ENCODE results near the gene TOPBP1. TPM values are rescaled to one million over a fixed set of nuclear protein-coding genes. Genes with fewer than 3 reads are reported as not detected.
A peak's percentile ranks its signal among the peaks of the same experiment; 100 is the strongest.

TOPBP1 gene
- total RNA-seq, 6 experiments from 2014 or later, result 5.3 to 20.6 (median 8.1) TPM

GRCh38 chr3:133570139-133570936 lies 91.4 kb downstream of the TOPBP1 start:
- Histone ChIP-seq H3K9me3 (no peaks in the 10 kb centered on the region), H3K27ac (no peak overlapping the region), H3K27me3 (no peaks in the 10 kb centered on the region), H3K4me3 (no peak overlapping the region), H3K4me1 (peaks cover 0 to 4% (median 1%) of the 10 kb centered on the region in 4 donors), H3K36me3 (peaks cover 0 to under 1% (median 0%) of the 10 kb centered on the region in 4 donors)
- DNase-seq, result no peak
- no peak for TF ChIP-seq POLR2A (IDR thresholded peaks at IDR 0.05)
- TF ChIP-seq, protein P1, sequence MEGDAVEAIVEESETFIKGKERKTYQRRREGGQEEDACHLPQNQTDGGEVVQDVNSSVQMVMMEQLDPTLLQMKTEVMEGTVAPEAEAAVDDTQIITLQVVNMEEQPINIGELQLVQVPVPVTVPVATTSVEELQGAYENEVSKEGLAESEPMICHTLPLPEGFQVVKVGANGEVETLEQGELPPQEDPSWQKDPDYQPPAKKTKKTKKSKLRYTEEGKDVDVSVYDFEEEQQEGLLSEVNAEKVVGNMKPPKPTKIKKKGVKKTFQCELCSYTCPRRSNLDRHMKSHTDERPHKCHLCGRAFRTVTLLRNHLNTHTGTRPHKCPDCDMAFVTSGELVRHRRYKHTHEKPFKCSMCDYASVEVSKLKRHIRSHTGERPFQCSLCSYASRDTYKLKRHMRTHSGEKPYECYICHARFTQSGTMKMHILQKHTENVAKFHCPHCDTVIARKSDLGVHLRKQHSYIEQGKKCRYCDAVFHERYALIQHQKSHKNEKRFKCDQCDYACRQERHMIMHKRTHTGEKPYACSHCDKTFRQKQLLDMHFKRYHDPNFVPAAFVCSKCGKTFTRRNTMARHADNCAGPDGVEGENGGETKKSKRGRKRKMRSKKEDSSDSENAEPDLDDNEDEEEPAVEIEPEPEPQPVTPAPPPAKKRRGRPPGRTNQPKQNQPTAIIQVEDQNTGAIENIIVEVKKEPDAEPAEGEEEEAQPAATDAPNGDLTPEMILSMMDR (IDR thresholded peaks at IDR 0.05), result no peak
- peak in 1 of 4 donors; percentile 8 for ATAC-seq
- intact Hi-C loops (cut with DNase I), result loop anchor here in 1 of 2 donors (10.0 kb wide), 1 partner anchor 86 kb away; no protein-coding TSS in a partner anchor
- WGBS (ENCODE audit: insufficient coverage, low coverage, low lambda C conversion rate, missing lambda C conversion rate), result 89% methylated on average over 4 of the region's 5 CpGs

DNA sequence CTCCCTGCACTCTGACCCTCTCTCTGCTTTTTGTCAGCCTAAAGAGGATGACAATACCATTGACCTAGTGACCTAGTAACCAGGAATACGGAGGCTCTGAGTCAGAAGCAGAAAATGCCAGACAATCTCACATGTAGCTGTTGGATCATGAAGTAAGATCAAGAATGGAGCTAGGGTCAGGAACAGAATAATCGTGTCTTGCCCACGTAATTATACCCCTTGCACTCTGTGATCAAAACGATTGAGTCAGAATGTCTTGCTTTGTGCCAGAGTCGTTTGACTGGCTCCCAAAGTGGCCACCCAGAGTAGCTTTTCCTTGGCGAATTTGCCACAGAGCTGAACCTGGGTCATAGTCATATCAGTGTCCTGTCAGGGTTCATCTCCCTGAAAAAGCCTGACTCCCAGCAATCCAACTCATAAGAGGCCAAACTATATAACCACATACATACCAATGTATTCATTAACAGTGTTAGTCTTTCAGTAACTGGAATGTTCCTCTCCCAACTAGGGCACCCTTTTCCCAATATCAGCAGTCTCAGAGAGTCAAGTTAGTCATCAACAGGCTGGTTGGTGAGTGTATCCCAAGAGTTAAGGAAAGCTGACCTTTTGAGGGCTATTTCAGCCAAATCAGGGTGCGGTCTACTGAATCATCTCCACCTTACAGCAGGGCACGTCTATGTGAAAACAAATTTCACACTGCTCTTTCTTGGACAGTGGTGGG lies 93.3 kb downstream of the TOPBP1 start:
- H3K4me1 ChIP-seq, result no peaks in the 10 kb centered on the region
- no peak overlapping the region for H3K27ac ChIP-seq
- H3K4me3 ChIP-seq, result no peak overlapping the region
- no peaks in the 10 kb centered on the region for H3K36me3 ChIP-seq
- H3K27me3 ChIP-seq, result no peaks in the 10 kb centered on the region
- peak in 1 of 4 donors; percentile 32 for ATAC-seq
- TF ChIP-seq, protein P1 (IDR thresholded peaks at IDR 0.05), result no peak
- no peak for TF ChIP-seq POLR2A (IDR thresholded peaks at IDR 0.05)
- no peaks in the 10 kb centered on the region for H3K9me3 ChIP-seq
- 53% methylated on average over 6 of the region's 8 CpGs for WGBS (ENCODE audit: insufficient coverage, low coverage, low lambda C conversion rate, missing lambda C conversion rate)
- intact Hi-C loops (cut with DNase I), result no loop called here
- DNase-seq, result no peak

- Histone ChIP-seq H3K9me3 (no peaks in the 10 kb centered on the region), H3K27me3 (no peaks in the 10 kb centered on the region), H3K27ac (no peak overlapping the region), H3K4me3 (no peak overlapping the region), H3K36me3 (no peaks in the 10 kb centered on the region), H3K4me1 (no peaks in the 10 kb centered on the region)
- ATAC-seq (no peak), DNase-seq (no peak)
- 83% methylated on average over 1 of the region's 1 CpG for WGBS (ENCODE audit: insufficient coverage, low coverage, low lambda C conversion rate, missing lambda C conversion rate)
- intact Hi-C loops (cut with DNase I), result no loop called here
- no peak for TF ChIP-seq POLR2A (IDR thresholded peaks at IDR 0.05)
- TF ChIP-seq, protein P1 (IDR thresholded peaks at IDR 0.05), result no peak
Measured at GRCh38 chr3:133563816-133564215, 97.9 kb downstream of the TOPBP1 start.

GRCh38 chr3:133563186-133563591 lies 98.6 kb downstream of the TOPBP1 start:
- no peak overlapping the region for H3K27ac ChIP-seq
- no peaks in the 10 kb centered on the region for H3K27me3 ChIP-seq
- no peak for ATAC-seq
- no peak for DNase-seq
- no peaks in the 10 kb centered on the region for H3K4me1 ChIP-seq
- intact Hi-C loops (cut with DNase I), result no loop called here
- TF ChIP-seq POLR2A (IDR thresholded peaks at IDR 0.05), result no peak
- TF ChIP-seq, protein P1 (IDR thresholded peaks at IDR 0.05), result no peak
- 76% methylated on average over 4 of the region's 5 CpGs for WGBS (ENCODE audit: insufficient coverage, low coverage, low lambda C conversion rate, missing lambda C conversion rate)
- H3K36me3 ChIP-seq, result no peaks in the 10 kb centered on the region
- H3K9me3 ChIP-seq, result no peaks in the 10 kb centered on the region
- H3K4me3 ChIP-seq, result no peak overlapping the region
